Measurements from ENCODE around the gene ATAD1.

Gene ATAD1

GRCh38 chr10:87713707-87714106 lies 104.3 kb downstream of the ATAD1 start:
- no peak for DNase-seq (ENCODE audit: low read depth)

- no peak for DNase-seq (ENCODE audit: low read depth)
Measured at GRCh38 chr10:87712913-87713616, 105.0 kb downstream of the ATAD1 start.

GRCh38 chr10:87707254-87707653 lies 110.8 kb downstream of the ATAD1 start:
- DNase-seq (ENCODE audit: low read depth): no peak

- no peak for DNase-seq (ENCODE audit: low read depth)
Measured at GRCh38 chr10:87706731-87707130, 111.3 kb downstream of the ATAD1 start.

- DNase-seq (ENCODE audit: low read depth): peak; percentile 18
Measured at GRCh38 chr10:87705339-87705738, 112.7 kb downstream of the ATAD1 start.

GRCh38 chr10:87703771-87704170 lies 114.3 kb downstream of the ATAD1 start:
- DNase-seq (ENCODE audit: low read depth): no peak

- no peak for DNase-seq (ENCODE audit: low read depth)
Measured at GRCh38 chr10:87702973-87703294, 115.1 kb downstream of the ATAD1 start.

- no peak for DNase-seq (ENCODE audit: low read depth)
Measured at GRCh38 chr10:87702260-87702972, 115.6 kb downstream of the ATAD1 start.

Measured in non-pigmented ciliary epithelial cell (primary cell).